PC-3 (cell line): ENCODE data around the gene TAF1B.

ENCODE experiments used
- EZH2 ChIP-seq: fragments of 300-600 bp; sonication (generic); IDR thresholded peaks from one replicate; pipeline ENCODE4 v1.6.1; 2017; ENCODE audit warnings: antibody characterized with exemption, mild to moderate bottlenecking, low read length; ENCODE audit not compliant: unreplicated experiment
- TF ChIP-seq, protein P1 (sequence below): fragments of 300-600 bp; sonication (generic); conservative IDR thresholded peaks from 2 replicates; pipeline ENCODE4 v1.5.1; 2017; ENCODE audit warnings: antibody characterized with exemption, low read depth, mild to moderate bottlenecking, low read length

DNA sequence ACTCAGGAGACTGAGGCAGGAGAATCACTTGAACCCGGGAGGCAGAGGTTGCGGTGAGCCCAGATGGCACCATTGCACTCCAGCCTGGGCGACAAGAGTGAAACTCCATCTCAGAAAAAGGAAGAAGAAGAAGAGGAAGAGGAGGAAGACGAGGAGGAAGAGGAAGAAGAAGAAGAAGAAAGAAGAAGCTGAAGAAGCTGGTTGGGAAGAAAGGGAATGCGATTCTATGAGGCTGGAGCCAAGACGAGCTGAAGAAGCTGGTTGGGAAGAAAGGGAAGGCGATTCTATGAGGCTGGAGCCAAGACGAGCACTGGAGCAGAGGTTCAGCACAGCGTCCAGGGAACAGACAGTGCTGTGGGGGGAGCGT is 30.3 kb upstream of the TAF1B start:
- TF ChIP-seq, protein P1, sequence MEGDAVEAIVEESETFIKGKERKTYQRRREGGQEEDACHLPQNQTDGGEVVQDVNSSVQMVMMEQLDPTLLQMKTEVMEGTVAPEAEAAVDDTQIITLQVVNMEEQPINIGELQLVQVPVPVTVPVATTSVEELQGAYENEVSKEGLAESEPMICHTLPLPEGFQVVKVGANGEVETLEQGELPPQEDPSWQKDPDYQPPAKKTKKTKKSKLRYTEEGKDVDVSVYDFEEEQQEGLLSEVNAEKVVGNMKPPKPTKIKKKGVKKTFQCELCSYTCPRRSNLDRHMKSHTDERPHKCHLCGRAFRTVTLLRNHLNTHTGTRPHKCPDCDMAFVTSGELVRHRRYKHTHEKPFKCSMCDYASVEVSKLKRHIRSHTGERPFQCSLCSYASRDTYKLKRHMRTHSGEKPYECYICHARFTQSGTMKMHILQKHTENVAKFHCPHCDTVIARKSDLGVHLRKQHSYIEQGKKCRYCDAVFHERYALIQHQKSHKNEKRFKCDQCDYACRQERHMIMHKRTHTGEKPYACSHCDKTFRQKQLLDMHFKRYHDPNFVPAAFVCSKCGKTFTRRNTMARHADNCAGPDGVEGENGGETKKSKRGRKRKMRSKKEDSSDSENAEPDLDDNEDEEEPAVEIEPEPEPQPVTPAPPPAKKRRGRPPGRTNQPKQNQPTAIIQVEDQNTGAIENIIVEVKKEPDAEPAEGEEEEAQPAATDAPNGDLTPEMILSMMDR = no peak
- TF ChIP-seq EZH2 = no peak
